GM18508 (cell line): ENCODE data around the gene EXD3.
"Not testable (repeated sequence)": the region's sequence is repeated elsewhere in the genome, so short reads cannot be mapped to it uniquely, and the experiment has no call there.

Experiments used
- ATAC-seq: cut with Tn5 transposase; IDR thresholded peaks from one replicate; pipeline ENCODE4 v1.9.1; 2021; ENCODE audit warnings: moderate number of reproducible peaks; ENCODE audit not compliant: insufficient read depth, unreplicated experiment

EXD3 gene

DNA sequence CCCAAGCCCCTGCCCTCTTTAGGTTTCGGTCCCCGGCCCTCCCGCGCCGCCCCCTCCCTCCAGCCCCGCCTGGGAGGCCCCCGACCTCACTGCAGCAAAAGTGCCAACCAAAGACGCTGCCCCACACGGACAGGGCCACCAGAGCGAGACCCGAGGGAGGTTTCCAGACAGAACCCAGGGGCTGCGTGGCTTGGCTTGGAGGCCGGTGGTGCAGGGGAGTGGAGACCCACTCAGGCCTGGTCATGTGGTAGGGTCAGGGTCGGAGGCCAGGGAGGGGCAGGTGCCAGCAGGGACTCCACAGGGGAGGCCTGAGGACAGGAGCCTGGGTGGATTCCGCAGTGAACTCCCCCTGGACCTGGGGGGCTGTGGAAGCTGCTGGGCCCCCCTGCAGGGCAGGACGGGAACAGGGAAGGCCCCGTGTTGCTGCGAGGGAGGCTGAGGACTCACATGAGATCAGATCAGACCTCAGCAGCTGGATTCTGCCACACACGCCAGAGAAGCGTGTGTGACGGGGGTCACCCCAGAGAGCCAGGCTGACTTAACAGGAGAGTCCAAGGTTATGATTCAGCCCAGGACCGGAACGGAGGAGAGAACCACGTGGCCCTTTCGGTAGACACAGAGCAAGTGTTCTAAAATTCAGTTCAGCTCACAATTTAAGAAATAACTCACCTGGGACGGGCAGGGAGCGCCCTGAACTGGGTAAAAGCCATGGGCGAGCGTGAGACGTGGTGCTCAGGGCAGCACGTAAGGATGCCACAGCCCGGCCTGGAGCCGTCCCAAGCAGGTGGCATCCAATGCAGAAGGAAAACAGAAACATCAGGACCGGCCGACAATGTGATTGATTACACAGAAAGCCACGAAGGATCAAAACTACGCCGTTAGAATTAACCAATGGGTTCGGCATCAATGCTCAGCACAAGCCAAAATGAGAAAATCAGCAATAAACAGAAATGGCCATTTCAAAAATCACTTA lies 38.9 kb downstream of the EXD3 start:
- ATAC-seq = no peak

- no peak for ATAC-seq
These were observed 39.7 kb downstream of the EXD3 start for GRCh38 chr9:137383081-137383783.

DNA sequence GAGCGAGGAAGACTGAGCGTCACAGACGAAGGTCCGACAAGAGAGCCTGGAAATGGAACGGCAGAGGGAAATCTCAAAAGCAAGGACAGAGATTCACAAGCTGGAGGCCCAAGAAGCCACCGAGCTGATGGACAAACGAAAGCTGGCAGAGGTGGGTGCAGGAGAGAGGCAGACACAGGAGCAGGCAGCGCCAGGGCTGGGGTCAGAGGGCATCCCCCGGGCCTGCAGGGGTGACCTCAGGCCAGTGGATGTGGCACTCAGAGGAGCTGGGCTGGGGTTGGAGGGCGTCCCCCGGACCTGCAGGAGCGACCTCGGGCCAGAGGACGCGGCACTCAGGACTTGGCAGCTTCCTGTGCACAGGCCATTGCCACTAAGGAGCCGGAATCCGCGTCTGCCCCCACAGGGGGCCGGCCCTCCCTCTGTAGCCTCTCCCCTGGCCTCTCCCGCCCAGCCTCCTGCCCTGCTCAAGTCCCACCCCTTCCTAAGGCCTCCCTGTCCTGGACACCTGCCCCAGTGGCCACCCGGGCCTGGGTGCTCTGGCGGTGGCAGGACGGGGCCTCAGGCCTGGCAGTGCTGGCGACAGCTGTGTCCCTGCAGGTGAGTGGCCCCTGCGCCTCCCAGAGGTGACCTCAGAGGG lies 40.4 kb downstream of the EXD3 start:
- ATAC-seq = no peak

DNA sequence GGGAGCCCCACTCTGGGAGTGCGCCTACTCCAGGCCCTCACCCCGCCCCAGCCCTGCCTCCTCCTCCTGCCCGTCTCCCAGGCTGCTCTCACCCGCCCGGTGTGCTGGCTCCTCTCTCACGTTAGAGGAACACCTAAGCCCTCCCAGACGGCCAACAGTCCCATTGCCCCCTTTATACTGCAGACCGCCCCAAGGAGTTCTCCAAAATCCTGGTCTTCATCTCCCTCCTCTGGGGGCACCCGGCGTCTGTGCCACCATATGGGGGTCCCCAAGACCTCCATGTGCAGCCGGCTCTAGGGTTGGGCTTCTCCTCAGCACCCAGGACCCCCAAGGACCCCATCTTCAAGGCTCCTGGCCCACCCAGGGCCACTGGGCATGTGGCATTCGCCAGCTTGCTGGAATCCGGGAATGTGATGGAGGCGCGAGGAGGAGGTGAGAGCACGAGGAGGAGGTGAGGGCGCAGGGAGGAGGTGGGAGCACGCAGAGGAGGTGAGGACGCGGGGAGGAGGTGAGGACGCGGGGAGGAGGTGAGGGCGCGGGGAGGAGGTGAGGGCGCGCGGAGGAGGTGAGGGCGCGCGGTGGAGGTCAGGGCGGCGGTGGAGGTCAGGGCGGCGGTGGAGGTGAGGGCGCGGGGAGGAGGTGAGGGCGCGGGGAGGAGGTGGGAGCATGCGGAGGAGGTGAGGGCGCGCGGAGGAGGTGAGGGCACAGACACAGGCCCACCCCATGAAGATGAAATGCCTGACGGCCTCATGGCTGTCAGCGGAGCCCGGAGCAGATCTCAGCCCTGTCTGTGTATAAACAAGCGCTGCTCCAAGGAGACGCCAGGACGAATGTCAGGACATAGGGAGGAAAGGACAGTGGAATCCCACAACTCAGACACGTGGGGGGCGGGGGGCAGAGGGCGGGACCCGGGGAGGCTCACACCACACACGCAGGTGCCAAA lies 41.2 kb downstream of the EXD3 start:
- no peak for ATAC-seq

GRCh38 chr9:137380606-137381005 lies 42.4 kb downstream of the EXD3 start:
- ATAC-seq = no peak

- no peak for ATAC-seq
These were observed 42.8 kb downstream of the EXD3 start for GRCh38 chr9:137380171-137380570.

GRCh38 chr9:137379761-137380161 lies 43.2 kb downstream of the EXD3 start:
- no peak for ATAC-seq

- not testable (repeated sequence) for ATAC-seq
These were observed 44.1 kb downstream of the EXD3 start for GRCh38 chr9:137378688-137379410.

DNA sequence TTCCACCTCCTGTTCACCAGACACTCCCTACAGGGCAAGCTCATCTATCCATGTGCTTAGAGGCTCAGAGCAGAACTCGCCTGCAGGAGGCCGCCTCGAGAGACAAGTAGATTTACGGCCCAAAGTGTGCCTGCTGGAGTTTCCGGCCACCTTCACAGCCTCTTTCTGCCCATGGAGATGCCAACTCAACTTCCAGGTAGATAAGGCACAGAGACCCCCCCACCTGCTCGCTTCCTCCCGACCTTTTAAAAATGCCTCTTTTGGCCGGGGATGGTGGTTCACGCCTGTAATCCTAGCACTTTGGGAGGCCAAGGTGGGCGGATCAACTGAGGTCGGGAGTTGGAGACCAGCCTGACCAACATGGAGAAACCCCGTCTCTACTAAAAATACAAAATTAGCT lies 46.6 kb downstream of the EXD3 start:
- ATAC-seq = no peak

- no peak for ATAC-seq
These were observed 47.5 kb downstream of the EXD3 start for GRCh38 chr9:137375321-137376058.

DNA sequence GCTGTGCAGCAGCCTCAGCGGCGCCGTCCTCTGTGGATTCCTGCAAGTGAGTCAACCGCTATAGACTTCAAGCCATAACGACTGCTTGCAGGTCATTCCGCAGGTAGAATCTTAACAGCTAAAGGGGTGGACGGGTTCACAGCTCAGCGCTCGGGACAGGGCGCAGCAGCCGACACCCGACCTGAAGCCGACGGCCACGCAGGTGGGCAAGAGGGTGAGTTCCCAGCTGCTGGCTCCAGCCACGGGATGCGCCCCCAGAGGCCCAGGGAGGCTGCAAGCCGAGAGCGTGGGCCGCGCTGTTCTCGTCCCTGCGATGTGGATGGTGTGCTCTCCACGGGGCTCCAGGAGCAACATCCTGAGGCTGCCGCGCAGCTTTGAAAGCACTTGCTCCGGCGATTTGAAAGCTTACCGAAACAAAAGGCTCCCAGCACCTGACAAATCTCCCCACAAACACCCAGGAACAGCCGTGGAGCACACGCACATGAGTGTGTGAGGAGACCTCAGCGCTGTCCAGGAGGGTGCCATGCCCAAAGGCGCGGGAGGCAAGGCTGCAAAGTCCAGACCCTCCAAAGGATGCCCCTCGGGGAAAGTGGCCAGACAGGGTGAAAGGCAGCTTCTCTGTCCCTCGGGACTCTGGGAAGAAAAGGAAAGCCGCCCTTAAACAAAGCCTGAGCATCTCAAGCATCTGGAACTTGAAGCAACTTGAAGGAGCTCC lies 48.7 kb downstream of the EXD3 start:
- ATAC-seq = no peak

DNA sequence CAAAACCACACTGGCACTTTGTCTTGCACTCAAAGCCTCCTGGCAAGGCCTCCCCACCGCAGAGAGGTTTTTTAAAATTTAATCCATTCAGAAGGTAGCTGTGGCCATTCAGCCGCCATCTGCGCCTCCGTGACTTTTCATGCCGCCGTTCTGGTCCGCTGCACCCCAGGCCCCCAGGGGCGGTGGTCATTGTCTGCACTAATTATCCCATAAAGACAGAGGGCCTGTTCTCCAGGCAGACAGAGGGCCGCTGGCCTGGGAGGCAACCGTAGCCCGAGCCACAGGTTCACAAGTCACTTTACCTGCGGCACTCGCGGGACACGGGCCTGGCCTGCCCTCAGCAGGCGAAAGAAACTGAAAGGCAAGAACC lies 49.4 kb downstream of the EXD3 start:
- no peak for ATAC-seq

- no peak for ATAC-seq
These were observed 50.0 kb downstream of the EXD3 start for GRCh38 chr9:137372693-137373610.

GRCh38 chr9:137371946-137372651 lies 50.9 kb downstream of the EXD3 start:
- no peak for ATAC-seq

DNA sequence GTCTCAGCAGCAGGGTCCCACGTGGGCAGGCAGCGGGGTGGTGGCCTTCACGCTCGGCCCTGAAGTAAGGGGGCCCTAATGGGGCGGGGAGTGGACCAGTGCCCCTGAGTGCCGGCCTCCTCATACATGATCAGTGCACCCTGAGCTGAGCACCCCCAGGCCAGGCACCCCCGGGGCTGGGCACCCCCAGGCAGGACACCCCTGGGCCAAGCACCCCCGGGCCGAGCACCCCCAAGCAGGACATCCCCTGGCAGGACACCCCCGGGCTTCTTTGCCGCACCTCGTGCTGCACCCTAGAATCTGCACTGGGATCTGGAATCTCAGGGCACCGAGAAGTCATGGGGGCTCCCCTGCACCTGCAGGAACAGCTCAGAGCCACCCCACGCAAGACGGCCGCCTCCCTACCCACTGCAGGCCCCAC lies 51.4 kb downstream of the EXD3 start:
- ATAC-seq = no peak

GRCh38 chr9:137370865-137371520 lies 52.0 kb downstream of the EXD3 start:
- ATAC-seq = no peak
